GM18870 (cell line): Measurements from ENCODE around the gene COX6A2.
"Not testable (repeated sequence)": the region's sequence is repeated elsewhere in the genome, so short reads cannot be mapped to it uniquely, and the experiment has no call there.

ENCODE experiments used
- ATAC-seq: cut with Tn5 transposase; IDR thresholded peaks from one replicate; pipeline ENCODE4 v1.9.1; 2021; ENCODE audit warnings: moderate library complexity; ENCODE audit not compliant: unreplicated experiment

The COX6A2 gene

GRCh38 chr16:31439023-31439422, 10.9 kb upstream of the COX6A2 start:
- ATAC-seq = not testable (repeated sequence)

- ATAC-seq = no peak
These were observed 10.3 kb upstream of the COX6A2 start for GRCh38 chr16:31438414-31438813.

- ATAC-seq = no peak
These were observed 8.3 kb upstream of the COX6A2 start for GRCh38 chr16:31436221-31437045.

GRCh38 chr16:31435341-31436220, 7.4 kb upstream of the COX6A2 start:
- no peak for ATAC-seq

- no peak for ATAC-seq
These were observed 2.4 kb upstream of the COX6A2 start for GRCh38 chr16:31430380-31431052.

- ATAC-seq = no peak
These were observed 1.6 kb upstream of the COX6A2 start for GRCh38 chr16:31429796-31430195.

GRCh38 chr16:31429314-31429713, 1.2 kb upstream of the COX6A2 start:
- no peak for ATAC-seq

- ATAC-seq = no peak
These were observed 583 bp upstream of the COX6A2 start for GRCh38 chr16:31428638-31429247.

GRCh38 chr16:31427441-31428278, 500 bp downstream of the COX6A2 start:
- ATAC-seq = no peak

GRCh38 chr16:31423801-31424200, 4.4 kb downstream of the COX6A2 start:
- no peak for ATAC-seq

- no peak for ATAC-seq
These were observed 4.9 kb downstream of the COX6A2 start for GRCh38 chr16:31423241-31423640.

GRCh38 chr16:31421587-31421986, 6.6 kb downstream of the COX6A2 start:
- ATAC-seq = no peak

GRCh38 chr16:31420037-31420436, 8.1 kb downstream of the COX6A2 start:
- ATAC-seq = no peak

- no peak for ATAC-seq
These were observed 10.2 kb downstream of the COX6A2 start for GRCh38 chr16:31417916-31418315.

- ATAC-seq = not testable (repeated sequence)
These were observed 11.1 kb downstream of the COX6A2 start for GRCh38 chr16:31417036-31417435.

- ATAC-seq = no peak
These were observed 11.8 kb downstream of the COX6A2 start for GRCh38 chr16:31416371-31416770.

GRCh38 chr16:31414706-31415105, 13.5 kb downstream of the COX6A2 start:
- ATAC-seq = no peak

GRCh38 chr16:31413943-31414342, 14.2 kb downstream of the COX6A2 start:
- ATAC-seq = no peak

GRCh38 chr16:31413381-31413780, 14.8 kb downstream of the COX6A2 start:
- ATAC-seq = no peak

- ATAC-seq = no peak
These were observed 15.4 kb downstream of the COX6A2 start for GRCh38 chr16:31412750-31413149.
